NT2/D1 (cell line): Measurements from ENCODE around the gene ACKR3.

ENCODE experiments used
- SUZ12 ChIP-seq: IDR thresholded peaks from 2 replicates; pipeline ENCODE4 v1.6.1; 2011; ENCODE audit not compliant: insufficient read length, insufficient read depth; ENCODE audit errors: extremely low read depth
- ZNF274 ChIP-seq: IDR thresholded peaks from 2 replicates; pipeline ENCODE4 v1.6.1; 2011; ENCODE audit warnings: mild to moderate bottlenecking, low read depth, low read length

DNA sequence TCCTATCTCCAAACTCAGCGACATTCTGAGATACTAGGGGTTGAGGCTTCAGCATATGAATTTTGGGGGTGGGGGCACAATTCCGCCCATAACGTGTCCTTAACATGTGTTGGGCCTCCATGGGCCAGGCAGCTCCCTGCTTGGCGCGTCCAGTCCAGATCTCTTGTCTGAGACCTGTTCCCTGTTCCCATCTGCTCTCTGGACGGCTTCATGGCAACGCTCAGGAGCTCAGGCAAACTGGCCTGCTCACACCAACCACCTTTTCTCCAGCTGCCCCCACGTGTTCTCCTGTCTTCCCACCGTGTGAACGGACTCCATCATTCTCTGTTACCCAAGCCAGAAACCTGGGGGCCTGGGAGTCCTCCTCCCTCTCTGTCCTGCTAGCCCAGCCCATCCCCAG, 36.4 kb downstream of the ACKR3 start:
- TF ChIP-seq SUZ12, result no peak
- no peak for TF ChIP-seq ZNF274
